ENCODE results near the gene PPP1R3G.

Gene PPP1R3G

DNA sequence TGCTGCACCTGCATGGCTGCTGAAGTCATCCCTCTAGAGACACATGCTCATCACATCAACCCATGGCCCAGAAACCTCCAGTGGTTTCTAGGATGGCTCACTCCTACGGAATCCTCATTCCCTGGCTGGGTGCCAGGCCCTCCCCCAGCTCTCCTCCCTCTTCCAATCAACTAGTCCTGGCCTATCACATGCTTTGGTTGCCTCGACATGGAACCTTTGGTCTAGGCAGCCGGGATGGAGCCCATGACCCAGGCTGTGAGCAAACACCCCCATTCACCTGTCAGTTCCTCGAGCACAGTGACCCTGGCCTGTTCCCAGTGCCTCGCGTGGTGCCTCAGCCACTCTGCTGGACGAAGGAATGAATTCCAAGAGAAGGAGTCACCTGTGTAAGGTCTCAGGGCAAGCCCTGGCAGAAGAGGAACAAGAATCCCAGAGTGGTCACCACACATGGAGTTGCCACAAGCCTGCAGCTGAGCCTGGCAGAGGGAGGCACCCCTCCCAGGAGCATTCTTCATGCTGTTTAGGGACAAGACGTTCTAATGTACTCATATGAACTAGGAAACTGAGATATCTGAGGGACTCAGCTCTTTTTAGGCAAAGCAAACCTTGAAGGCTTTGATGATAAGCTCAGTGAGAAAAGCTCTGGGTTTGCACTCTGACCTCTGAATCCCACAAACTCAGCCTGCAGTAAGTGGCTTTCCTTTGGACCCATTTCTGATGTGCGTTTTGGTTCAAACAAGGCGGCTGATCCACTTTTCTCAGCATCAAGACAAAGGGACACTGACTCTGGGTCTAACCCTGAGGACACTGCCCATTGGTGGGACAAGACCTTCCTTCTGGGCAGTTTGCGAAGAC lies 40.2 kb downstream of the PPP1R3G start:
- no peak overlapping the region for H3K4me3 Mint-ChIP-seq
- H3K27me3 Mint-ChIP-seq: no peaks in the 10 kb centered on the region
- no peak overlapping the region for H3K27ac Mint-ChIP-seq
- no peaks in the 10 kb centered on the region for H3K4me1 Mint-ChIP-seq (ENCODE audit: low read depth)
- no peak for DNase-seq
- H3K9me3 Mint-ChIP-seq: no peaks in the 10 kb centered on the region
- H3K36me3 Mint-ChIP-seq (ENCODE audit: low read depth): peaks cover 6% of the 10 kb centered on the region

DNA sequence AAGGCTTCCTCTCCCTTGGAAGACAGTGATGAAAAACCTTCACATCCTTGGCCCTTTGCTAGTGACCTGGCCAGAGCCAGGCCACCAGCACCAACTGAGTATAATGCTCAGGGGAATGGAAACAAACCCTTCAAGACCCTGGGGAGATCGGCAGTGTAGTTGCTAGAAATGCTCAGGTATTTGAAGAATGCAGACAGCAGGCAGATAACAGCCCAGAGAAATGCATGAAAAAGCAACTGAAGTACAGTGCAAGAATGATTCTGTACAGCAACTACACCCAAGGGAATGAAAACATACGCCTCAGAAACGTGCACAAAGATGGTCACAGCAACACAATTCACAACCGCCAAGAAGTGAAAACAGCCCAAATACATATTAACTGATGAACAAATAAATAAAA lies 41.1 kb downstream of the PPP1R3G start:
- H3K36me3 Mint-ChIP-seq (ENCODE audit: low read depth): peaks cover 6% of the 10 kb centered on the region
- H3K27ac Mint-ChIP-seq: no peak overlapping the region
- H3K4me1 Mint-ChIP-seq (ENCODE audit: low read depth): no peaks in the 10 kb centered on the region
- no peak for DNase-seq
- no peak overlapping the region for H3K4me3 Mint-ChIP-seq
- H3K9me3 Mint-ChIP-seq: no peaks in the 10 kb centered on the region
- no peaks in the 10 kb centered on the region for H3K27me3 Mint-ChIP-seq

DNA sequence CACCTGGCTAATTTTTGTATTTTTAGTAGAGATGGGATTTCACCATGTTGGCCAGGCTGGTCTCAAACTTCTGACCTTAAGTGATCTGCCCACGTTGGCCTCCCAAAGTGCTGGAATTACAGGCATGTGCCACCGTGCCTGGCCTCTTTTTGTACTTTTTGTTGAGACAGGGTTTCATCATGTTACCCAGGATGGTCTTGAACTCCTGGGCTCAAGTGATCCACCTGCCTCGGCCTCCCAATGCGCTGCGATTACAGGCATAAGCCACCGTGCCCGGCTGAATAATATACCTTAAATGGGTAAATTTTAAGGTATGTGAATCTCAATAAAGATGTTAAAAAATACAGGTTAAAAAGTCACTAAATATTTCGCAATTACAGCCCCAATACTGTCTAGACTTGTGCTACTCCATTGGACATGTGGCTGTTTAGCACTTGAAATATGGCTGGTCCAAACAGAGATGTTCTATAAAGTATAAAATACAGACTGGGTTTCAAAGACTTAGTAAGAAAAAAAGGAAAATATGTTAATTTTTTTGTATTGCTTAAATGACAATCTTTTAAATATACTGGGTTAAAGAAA lies 42.1 kb downstream of the PPP1R3G start:
- no peaks in the 10 kb centered on the region for H3K9me3 Mint-ChIP-seq
- H3K36me3 Mint-ChIP-seq (ENCODE audit: low read depth): peaks cover 6% of the 10 kb centered on the region
- no peak overlapping the region for H3K27ac Mint-ChIP-seq
- DNase-seq: no peak
- H3K27me3 Mint-ChIP-seq: no peaks in the 10 kb centered on the region
- H3K4me1 Mint-ChIP-seq (ENCODE audit: low read depth): no peaks in the 10 kb centered on the region
- no peak overlapping the region for H3K4me3 Mint-ChIP-seq

DNA sequence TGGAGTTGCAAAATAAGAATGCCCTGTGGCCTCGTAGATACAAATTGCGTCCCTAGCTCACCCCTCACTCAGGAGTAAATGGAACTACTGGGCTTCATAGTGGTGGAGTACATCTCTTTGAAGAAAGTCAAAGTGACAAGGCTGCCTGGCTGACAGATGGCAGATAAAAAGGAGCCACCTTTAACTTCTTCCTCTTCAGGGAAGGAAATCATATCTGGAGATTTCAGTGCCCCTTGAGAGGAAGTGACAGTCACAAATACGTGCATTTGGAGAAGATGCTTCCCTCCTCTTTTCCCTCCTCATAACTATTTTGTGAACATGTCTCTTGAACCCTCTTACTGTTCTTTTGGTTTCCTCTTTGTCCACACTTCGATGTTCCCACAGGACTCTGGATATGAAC lies 43.2 kb downstream of the PPP1R3G start:
- Mint-ChIP-seq H3K4me1 (ENCODE audit: low read depth) (no peaks in the 10 kb centered on the region), H3K9me3 (no peaks in the 10 kb centered on the region)
- no peak for DNase-seq

DNA sequence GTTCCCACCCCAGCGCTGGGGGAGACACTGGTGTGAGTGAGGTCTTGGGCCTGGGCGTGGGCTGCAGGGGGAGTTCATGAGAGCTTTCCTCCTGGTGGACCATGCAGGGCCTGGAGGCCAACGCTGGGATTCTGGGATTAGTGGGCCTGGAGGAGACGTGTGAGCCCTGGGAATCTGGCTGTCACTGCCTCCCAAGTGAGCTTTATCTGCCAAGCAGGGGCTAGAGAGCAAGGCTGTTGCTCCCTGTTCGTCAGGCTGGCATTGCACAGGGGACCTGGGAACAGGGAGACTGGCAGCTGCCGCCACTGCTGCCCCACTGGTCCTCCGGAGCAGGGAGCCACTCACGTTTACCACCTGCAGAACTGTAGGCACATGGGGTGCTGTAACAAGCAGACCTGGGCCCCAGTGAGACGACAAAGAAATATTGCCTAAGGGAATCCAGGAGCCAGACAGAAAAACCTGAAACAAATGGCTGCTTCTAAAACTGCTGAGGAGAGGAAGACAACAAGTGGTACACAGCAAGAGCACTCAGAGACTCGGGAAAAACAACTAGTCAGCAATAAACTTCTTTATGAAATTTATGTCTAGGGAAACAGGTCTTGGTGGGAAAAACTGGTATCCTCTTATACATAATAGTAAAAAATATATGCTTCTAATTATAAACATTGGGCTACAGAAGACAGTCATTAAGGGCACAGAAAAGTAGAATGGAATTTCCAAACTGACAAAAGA lies 45.2 kb downstream of the PPP1R3G start:
- Mint-ChIP-seq H3K9me3 (no peaks in the 10 kb centered on the region), H3K36me3 (ENCODE audit: low read depth) (peaks cover 5% of the 10 kb centered on the region), H3K4me3 (no peak overlapping the region), H3K4me1 (ENCODE audit: low read depth) (no peaks in the 10 kb centered on the region), H3K27ac (no peak overlapping the region), H3K27me3 (no peaks in the 10 kb centered on the region)
- no peak for DNase-seq

More for the DNA sequence above, 43.2 kb downstream of the PPP1R3G start:
- H3K27ac Mint-ChIP-seq: no peak overlapping the region
- no peak overlapping the region for H3K4me3 Mint-ChIP-seq
- H3K36me3 Mint-ChIP-seq (ENCODE audit: low read depth): peaks cover 2% of the 10 kb centered on the region
- no peaks in the 10 kb centered on the region for H3K27me3 Mint-ChIP-seq

DNA sequence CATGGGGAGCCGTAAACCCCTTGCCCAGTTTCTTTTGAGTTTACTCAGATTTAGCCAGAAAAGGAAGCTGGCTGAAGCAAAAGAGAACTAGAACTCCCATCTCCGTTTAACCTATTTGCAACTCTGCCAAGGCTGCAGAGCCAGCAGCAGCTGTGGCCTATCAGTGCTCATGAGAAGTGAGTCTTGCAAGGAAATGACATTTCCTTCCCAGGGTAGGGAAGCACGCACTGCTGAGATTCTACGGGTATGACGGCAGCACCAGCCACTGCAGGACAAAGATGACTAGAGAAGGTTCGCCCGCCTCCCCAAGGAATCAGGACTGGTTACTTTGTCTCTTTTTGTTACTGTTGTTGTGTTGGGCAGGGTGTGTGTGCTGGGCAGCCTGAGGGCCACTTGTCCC lies 47.6 kb downstream of the PPP1R3G start:
- no peak overlapping the region for H3K27ac Mint-ChIP-seq
- H3K9me3 Mint-ChIP-seq: no peaks in the 10 kb centered on the region
- no peak overlapping the region for H3K4me3 Mint-ChIP-seq
- peaks cover 1% of the 10 kb centered on the region for H3K4me1 Mint-ChIP-seq (ENCODE audit: low read depth)
- H3K27me3 Mint-ChIP-seq: no peaks in the 10 kb centered on the region
- DNase-seq: no peak
- peaks cover 8% of the 10 kb centered on the region for H3K36me3 Mint-ChIP-seq (ENCODE audit: low read depth)

DNA sequence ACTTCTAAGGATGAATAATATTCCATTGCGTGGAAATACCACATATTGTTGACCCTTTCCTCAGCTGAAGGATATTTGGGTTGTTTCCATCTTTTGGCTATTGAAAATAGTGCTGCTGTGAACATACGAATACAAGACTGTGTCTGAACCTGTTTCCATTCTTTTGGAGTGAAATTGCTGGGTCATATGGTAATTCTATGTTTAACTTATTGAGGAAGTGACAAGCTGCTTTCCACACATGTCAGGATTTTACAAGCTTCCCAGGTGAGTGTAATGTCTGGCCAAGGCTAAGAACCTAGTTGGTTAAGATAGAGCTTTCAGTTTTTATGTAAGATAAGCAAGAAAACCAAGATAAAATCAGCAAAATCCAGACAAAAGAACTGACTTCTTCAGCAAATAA lies 48.8 kb downstream of the PPP1R3G start:
- Mint-ChIP-seq H3K4me1 (ENCODE audit: low read depth) (peaks cover 1% of the 10 kb centered on the region), H3K27ac (no peak overlapping the region)

DNA sequence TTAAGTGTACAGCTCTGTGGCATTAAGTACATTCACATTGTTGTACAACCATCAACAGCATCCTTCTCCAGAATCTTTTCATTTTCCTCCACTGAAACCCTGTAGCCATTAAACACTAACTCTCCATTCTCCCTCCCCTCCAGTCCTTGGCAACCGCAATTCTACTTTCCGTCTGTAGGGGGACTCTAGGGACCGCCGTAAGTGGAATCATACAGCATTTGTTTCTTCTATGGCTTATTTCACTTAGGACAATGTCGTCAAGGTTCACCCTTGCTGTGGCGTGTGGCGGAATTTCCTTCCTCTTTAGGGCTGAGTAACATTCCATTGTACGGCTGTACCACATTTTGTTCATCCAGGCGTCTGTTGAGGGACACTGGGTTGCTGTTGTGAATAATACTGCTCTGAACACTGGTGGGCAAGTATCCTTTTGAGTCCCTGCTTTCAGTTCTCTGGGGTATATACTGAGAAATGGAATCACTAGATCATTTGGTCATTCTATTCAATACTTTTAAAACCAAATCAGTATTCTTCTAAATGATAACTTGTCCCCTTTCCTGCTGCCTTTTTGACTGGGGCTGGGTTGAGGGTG lies 50.7 kb downstream of the PPP1R3G start:
- H3K9me3 Mint-ChIP-seq: no peaks in the 10 kb centered on the region
- H3K27me3 Mint-ChIP-seq: no peaks in the 10 kb centered on the region
- peak; percentile 54 for DNase-seq
- H3K27ac Mint-ChIP-seq: no peak overlapping the region
- peaks cover 6% of the 10 kb centered on the region for H3K36me3 Mint-ChIP-seq (ENCODE audit: low read depth)
- H3K4me3 Mint-ChIP-seq: no peak overlapping the region
- H3K4me1 Mint-ChIP-seq (ENCODE audit: low read depth): peaks cover 1% of the 10 kb centered on the region

More for the DNA sequence above, 48.8 kb downstream of the PPP1R3G start:
- H3K9me3 Mint-ChIP-seq: no peaks in the 10 kb centered on the region
- H3K4me3 Mint-ChIP-seq: no peak overlapping the region
- no peak for DNase-seq
- H3K36me3 Mint-ChIP-seq (ENCODE audit: low read depth): peaks cover 8% of the 10 kb centered on the region
- no peaks in the 10 kb centered on the region for H3K27me3 Mint-ChIP-seq

DNA sequence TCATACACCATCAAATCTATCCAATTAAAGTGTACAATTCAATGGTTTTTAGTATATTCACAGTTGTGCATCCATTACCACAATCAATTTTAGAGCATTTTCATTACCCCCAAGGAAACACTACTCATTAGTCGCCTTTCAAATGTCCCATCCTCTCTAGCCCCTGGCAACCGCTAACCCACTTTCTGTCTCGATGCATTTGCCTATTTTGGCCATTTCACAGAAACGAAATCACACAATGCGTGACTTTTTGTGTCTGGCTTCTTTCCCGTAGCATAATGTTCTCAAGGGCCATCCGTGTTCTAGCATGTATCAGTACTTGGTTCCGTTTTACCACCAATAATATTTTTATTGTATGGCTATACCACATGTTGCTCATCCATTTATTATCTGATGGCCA lies 51.7 kb downstream of the PPP1R3G start:
- DNase-seq: no peak
- peaks cover 6% of the 10 kb centered on the region for H3K36me3 Mint-ChIP-seq (ENCODE audit: low read depth)
- H3K27me3 Mint-ChIP-seq: no peaks in the 10 kb centered on the region
- H3K4me3 Mint-ChIP-seq: no peak overlapping the region
- H3K27ac Mint-ChIP-seq: no peak overlapping the region
- no peaks in the 10 kb centered on the region for H3K9me3 Mint-ChIP-seq
- peaks cover 1% of the 10 kb centered on the region for H3K4me1 Mint-ChIP-seq (ENCODE audit: low read depth)
